SK-N-MC (cell line): ENCODE data around the gene BICD1.

Source experiments
- EZH2 ChIP-seq: fragments of 200-600 bp; sonication (generic); IDR thresholded peaks from one replicate; pipeline ENCODE4 v1.6.1; 2017; ENCODE audit warnings: antibody characterized with exemption
- POLR2AphosphoS5 ChIP-seq: IDR thresholded peaks from 2 replicates; pipeline ENCODE4 v1.6.1; 2012; ENCODE audit warnings: mild to moderate bottlenecking, low read depth, low read length, borderline replicate concordance

DNA sequence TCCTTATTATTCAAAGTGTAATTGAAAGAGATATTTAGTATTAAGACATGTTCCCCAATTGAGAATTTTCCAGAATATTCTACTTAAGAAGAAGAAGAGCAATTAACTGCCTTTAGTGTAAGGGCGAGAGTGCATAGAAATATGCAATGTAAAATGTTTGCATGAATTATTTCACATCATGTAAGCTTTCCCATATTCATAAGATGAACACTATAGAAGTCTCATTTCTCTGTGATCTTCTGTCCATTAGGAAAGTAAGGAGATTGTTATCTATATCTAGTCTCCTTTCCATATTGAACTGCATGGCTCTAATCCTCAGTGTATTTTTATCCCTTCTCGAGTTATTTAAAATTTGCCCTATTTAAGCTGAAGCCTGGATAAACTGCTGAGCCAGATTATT, 275.6 kb downstream of the BICD1 start:
- no peak for TF ChIP-seq EZH2
- TF ChIP-seq POLR2AphosphoS5: no peak
